Measurements from ENCODE around the gene TAF11L2.
"Not testable (repeated sequence)": the region's sequence is repeated elsewhere in the genome, so short reads cannot be mapped to it uniquely, and the experiment has no call there.

- not testable (repeated sequence) for TF ChIP-seq CTCF, POLR2A (IDR thresholded peaks at IDR 0.05)
Observed at GRCh38 chr5:17475064-17475463, 23.0 kb upstream of the TAF11L2 start.
